ENCODE results near the gene SF3B4.
A peak's percentile ranks its signal among the peaks of the same experiment; 100 is the strongest.
"Not testable (repeated sequence)": the region's sequence is repeated elsewhere in the genome, so short reads cannot be mapped to it uniquely, and the experiment has no call there.

The SF3B4 gene, protein sequence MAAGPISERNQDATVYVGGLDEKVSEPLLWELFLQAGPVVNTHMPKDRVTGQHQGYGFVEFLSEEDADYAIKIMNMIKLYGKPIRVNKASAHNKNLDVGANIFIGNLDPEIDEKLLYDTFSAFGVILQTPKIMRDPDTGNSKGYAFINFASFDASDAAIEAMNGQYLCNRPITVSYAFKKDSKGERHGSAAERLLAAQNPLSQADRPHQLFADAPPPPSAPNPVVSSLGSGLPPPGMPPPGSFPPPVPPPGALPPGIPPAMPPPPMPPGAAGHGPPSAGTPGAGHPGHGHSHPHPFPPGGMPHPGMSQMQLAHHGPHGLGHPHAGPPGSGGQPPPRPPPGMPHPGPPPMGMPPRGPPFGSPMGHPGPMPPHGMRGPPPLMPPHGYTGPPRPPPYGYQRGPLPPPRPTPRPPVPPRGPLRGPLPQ

DNA sequence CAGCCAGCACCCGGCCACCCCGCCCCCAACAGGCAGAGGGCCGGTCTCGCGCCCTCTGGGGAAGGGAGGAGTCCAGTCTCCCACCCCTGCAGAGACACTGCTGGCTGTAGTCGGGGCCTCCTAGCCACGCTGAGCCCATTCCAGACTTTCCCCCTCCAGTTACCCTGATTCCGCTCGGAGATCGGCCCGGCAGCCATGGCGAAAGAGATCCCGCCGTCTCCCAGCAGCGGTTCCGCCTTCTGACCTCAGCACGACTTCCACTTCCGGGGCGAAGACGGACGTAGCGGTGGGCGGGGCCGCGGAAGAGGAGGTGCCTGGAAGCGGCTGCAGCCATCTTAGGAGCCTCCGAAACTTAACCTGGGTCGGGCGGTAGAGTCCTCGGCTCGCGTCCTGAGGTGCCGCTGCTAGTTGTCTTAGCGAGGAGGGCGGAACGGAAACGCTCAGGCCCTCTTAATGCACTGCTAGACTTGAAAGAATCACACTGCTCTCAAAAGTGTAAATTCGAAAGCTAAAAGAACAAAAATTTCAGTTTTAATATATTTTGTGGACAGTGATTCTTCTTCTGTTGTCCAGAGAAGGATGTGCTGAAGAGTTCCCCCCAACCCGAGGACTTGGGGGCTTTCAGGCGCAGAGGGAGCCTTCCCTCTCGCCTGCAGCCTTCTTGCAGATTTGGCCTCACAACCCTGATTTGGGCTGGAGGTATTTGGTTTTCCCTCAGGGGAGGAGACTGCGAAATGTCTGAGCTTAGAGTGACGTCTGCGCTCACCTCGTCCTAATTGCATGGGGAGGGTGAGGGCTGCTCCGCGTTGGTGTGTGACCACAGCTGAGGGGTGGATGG is at the start of gene SF3B4:
SF3B4 (minus strand) TSS at position 241 of the 838 bp plus-strand sequence; CDS start at position 197, 44 bp downstream.
- DNase-seq (ENCODE audit: low spot score): peak; percentile 96

DNA sequence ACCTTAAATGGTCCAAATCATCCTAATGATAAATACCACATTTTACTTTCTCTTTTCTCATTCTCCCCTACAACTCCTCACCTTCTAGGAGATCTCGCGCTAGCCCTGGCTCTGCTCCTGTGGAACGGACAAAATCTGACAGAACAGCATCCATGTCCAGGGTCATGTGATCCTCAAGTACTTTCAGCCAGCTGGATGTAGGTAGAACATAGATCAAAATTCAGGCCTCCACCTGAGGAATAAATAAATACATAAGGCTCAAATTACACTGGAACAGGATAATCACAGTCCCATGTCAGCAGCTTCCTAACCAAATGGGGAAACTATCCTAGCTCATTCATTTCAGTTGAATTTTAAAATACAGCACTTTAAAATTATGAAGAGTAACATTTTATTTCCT is 49.7 kb upstream of the SF3B4 start:
- DNase-seq (ENCODE audit: low spot score): no peak

DNA sequence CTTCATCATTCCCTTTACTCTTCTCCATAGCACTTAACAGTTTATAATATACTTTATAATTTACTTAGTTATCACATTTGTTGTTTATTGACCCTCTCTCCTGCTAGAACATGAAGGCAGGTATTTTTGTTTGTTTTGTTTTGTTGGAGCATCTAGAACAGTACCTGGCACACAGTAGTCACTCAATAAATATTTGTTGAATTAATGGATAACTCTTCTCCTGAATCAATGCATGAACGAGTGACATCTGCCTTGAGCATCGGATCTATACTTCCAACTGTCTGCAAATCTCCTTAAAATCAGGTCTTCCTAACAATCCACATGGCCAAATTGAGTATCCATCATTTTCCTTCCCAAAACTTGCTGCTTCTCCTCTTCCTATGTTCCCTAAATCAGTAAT is 44.9 kb upstream of the SF3B4 start:
- no peak for DNase-seq (ENCODE audit: low spot score)

DNA sequence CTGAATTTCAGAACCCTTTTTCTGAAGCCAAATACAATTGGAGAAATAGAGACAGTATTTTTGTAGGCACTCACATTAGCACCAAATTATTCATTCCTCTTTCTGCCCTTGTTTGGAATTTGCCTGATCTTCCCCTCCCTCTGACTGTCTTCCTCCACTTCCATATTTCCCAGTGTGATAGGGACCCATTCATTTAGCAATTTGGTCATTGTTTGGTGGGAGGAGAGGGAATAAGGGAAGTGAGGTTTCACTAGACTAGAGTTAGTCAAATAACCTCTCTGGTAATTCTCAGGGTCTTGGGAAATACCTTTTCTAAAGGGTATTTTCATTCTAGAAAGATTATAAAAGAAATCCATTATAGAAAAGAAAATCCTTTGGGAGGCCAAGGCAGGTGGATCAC is 40.0 kb upstream of the SF3B4 start:
- DNase-seq (ENCODE audit: low spot score): no peak

DNA sequence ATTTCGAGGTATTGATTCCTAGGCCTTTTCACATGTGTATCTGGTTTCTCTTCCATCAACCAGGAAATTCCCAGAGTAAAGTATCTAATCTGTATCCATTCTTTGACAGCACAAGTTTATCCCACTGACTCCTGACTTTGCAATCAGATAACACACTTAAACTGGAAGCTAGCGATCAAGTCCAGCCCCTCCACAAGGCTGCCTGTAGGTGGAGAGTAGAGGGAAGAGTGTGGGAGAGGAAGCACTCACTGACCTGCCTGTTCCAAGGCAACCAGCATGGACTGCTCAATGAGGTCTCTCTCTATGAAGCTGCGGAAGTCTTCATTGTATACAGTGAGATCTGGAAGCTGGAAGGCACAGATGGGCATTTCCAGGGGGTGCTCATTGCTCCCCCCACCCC is 39.4 kb upstream of the SF3B4 start:
- DNase-seq (ENCODE audit: low spot score): no peak

DNA sequence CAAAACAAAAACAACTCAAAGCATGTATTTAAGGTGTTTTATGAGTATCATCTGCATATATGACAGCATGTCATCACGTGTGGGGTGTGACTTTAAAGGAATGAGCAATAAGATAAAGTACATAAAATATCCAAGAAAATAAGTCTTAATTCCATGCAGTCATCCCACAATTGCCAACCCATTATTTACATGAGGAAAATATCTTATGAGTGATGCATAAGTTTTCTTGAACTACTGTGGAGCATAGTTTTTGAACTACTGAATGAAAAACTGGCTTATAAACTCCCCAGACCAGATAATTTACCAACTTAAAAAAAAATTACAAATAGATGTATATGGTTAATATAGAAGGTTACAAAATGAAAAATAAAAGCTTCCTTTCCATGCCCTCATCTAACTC is 38.8 kb upstream of the SF3B4 start:
- no peak for DNase-seq (ENCODE audit: low spot score)

DNA sequence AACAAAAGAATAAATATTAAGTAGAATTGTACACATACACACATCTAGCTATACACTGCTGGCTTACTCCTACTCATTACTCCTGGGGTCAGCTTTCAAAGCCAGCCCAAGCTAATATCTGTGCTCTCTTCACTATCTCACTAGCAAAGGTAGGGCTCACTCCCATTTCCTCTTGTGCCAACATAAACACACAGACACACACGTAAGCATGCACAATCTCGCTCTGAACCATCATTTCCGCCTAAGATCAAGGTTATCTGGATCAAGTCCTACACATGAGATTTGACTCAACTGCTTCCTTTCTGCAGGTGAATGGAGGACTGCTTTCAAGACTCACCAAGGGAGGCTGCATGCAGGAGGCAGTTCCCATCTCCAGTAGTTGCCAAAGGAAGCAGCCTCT is 37.8 kb upstream of the SF3B4 start:
- DNase-seq (ENCODE audit: low spot score): no peak

DNA sequence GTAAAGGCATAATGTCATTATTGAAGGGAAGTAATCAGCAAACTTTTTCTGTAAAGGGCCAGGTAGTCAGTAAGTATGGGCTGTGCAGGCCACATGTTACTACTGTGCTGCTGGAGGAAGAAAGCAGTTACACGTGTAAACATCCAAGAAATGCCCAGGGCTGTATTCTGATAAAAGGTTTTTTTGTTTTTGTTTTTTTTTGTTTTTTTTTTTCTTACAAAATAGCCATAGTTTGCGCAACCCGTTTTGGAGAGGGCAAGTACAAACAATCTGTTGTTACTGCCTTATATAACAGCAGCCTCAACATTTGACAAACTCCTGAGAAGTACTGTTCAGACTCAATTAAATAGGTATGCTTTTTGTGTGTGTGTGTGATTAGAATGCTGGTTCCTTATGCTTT is 35.8 kb upstream of the SF3B4 start:
- DNase-seq (ENCODE audit: low spot score): no peak

DNA sequence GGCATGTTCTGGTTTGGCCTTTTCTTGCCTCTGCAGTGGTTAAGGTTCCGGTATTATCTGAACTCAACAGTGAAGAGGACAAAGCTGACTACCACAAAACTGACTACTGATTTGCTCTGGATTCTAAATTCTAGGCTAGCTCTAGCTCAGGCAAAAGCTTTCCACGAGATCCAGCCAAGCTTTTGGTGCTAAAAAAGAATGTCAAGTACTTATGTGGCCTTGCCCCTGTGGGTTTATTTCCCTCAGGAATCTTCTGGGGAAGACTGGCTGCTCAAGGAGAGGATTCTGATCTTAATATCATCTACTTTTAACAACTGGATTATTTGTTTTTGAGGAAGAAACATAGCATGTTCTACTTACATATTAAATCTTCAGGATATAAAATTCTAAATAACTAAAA is 35.1 kb upstream of the SF3B4 start:
- no peak for DNase-seq (ENCODE audit: low spot score)

DNA sequence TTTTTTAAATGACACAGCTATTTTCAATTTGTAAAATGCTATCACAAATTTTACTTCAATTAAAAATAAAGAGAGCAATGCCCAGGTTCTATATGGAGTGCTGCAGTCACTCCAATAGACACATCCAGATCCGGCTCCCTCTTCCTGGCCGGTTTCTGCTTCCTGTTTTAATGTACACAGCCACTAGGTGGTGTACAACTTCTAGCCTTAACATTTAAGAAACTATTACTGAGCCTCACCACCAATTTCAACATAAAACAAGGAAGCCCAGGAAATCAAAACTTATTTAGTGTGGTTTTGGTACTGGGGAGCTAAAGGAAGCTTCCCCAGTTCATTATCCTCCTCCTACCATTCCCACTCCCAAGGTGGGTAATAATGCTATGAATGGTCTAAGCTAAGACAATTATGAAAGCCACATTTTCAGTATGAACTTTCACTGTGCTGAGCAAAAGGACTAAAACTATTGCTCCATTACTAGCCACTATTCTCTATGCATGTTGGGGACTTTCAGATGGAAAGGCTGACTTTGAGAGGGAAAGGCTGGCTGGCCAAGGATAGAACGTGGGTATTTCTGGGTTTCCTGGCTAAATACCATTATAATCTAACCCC is 34.5 kb upstream of the SF3B4 start:
- peak; percentile 76 for DNase-seq (ENCODE audit: low spot score)

DNA sequence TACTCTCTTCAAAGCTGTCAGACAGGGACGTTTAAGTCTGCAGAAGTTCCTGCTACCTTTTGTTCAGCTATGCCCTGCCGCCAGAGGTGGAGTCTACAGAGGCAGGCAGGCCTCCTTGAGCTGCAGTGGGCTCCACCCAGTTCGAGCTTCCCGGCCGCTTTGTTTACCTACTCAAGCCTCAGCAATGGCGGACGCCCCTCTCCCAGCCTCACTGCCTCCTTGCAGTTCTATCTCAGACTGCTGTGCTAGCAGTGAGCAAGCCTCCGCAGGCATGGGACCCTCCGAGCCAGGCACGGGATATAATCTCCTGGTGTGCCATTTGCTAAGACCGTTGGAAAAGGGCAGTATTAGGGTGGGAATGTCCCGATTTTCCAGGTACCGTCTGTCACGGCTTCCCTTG is 29.9 kb upstream of the SF3B4 start:
- not testable (repeated sequence) for DNase-seq (ENCODE audit: low spot score)

DNA sequence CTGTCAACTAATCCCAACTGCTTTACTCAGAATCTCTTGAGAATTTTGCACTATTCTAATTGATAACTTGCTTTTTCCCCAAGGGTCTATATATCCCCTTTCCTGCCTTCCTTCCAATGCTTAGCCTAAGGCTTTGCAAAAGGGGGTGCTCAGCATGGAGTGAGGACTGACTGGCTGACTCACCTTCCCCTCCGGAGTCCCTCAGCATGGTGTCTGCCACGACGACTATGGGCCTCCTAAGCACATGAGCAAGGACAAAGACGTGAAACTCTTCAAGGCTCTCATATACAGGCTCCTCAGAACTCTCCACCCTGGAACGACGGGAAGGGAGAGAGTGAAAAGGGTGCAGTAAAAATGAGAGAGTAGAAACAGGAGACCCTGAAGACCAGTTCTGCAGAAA is 22.3 kb upstream of the SF3B4 start:
- DNase-seq (ENCODE audit: low spot score): no peak

DNA sequence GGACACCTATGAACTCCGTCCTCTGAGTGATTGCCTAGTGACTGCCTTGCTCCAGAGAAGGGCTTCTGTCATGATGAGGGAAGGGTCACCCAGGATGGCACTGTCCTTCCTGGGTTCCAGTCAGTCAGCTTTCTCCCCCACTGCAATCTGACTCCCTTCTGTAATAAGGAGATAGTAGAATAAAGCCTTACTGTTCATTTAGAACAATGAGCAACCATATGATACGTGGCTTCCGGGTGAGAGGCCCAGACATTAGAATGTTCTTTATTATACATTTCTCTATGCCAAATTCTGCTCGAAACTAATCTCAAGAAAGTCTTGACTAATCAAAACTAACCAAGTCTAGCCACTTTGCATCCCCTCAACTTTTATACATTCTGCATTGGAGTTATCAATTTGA is 17.6 kb upstream of the SF3B4 start:
- no peak for DNase-seq (ENCODE audit: low spot score)

DNA sequence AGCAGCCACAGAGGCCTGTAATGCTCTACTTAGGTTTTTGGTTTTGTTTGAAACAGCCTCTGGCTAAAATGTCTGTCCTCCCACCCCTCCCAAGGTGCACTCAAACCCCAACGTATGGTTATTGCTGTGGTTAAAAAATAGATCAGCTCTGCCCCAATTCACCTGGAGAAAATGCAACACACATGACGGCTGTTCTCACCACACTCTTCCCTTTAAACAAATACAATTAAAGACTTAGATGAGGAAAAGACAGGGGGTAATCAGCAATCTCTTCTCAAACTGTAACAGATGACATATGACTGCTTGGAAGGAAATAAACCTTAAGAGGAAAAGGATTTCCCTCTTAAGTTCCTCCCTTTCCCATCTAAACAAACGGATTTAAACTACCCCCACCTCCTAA is 15.3 kb upstream of the SF3B4 start:
- DNase-seq (ENCODE audit: low spot score): no peak

DNA sequence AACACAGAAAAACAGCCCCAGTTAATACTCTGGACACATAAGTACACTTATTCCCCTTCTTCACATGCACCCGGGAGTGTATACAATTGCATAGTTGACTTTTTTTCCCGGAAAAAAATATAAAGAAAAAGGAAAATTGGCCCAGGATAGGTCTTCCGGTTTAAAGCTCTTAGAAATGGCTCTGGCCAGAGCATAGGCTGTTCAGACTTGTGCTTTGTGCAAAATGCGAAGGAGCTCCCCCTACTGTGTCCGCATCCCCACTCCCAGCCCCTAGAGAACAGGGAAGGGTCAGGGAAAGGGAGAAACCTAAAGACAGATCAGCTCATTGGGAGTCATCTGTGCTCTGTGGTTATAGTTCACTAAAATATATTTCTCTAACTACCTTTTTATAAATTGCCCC is 14.6 kb upstream of the SF3B4 start:
- no peak for DNase-seq (ENCODE audit: low spot score)

DNA sequence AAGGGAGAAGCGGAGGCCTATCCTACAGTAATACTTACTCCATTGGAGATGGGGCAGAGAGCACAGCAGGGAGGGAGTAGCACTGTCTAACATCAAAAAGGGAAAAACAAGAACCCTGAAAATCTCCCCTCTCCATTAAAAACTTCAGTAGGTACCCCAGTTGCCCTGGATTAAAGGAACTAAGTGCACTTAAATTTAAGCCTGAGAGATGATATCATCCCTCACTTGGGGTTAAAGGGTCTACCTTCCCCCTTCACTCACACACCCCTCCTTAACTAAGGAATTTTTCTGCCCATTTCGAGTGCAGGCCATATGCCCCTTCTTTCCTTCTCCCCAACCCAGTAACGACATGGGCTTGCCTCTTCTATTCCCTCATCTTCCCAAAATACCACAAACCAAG is 12.8 kb upstream of the SF3B4 start:
- no peak for DNase-seq (ENCODE audit: low spot score)

DNA sequence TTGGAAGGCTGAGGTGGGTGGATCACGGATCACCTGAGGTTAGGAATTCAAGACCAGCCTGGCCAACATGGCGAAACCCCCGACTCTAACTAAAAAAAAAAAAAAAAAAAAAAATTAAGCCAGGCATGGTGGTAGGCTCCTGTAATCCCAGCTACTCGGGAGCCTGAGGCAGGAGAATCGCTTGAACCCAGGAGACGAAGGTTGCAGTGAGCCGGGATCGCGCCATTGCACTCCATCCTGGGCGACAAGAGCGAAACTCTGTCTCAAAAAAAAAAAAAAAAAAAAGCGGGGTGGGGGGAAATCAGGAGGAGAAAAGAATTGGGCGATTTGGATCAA is 11.0 kb upstream of the SF3B4 start:
- DNase-seq (ENCODE audit: low spot score): not testable (repeated sequence)

DNA sequence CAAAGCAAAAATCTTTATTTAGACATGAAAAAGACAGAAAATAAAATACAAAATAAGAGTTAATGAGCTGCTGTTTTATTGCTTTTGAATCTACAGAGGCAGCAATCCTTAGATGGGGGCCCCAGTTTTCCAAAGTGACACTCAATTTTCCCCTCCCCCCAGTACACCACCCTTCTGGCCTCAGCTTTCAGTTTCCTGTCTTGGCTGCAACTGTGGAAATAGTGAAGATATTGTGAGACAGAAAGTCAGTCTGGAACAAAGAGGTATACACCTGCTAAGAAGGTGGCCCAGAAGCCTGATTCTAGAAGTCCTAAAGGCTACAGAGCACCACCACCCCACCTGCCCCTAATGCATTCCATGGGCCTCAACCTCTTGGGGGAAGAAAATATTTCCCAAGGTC is 10.2 kb upstream of the SF3B4 start:
- no peak for DNase-seq (ENCODE audit: low spot score)

DNA sequence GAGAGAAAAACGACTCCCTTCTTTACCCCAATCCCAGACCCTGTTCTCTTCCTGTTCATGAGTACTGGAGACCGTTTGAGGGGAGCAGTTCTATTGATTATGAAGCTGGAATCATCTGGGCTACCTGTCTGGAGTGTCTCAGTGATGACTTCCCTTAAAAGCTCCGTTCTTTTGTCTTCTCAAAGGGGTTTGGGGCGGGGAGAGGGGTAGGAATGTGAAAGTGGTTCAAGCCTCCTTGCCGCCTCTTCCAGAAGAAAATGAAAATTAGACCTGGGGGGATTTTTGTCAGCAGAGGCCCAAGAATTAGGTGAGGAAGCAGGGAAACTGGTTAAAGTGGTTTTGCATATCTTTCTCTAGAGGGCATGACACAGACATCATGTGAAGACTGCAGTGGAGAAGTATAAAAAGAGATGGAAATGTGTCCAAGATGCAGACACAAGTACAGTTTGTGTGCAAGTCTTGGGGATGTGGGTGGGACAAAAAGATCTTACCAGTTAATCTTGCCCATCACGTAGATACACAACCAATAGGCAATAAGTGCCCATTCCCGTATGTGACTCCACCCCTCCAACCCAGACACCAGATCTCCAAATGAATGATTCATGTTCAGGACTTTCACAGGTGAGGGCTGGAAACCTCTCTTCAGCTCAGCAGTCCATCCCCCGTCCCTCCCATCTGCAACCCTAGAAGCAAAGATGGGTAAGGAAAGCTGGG is 9.5 kb upstream of the SF3B4 start:
- DNase-seq (ENCODE audit: low spot score): peak; percentile 30

DNA sequence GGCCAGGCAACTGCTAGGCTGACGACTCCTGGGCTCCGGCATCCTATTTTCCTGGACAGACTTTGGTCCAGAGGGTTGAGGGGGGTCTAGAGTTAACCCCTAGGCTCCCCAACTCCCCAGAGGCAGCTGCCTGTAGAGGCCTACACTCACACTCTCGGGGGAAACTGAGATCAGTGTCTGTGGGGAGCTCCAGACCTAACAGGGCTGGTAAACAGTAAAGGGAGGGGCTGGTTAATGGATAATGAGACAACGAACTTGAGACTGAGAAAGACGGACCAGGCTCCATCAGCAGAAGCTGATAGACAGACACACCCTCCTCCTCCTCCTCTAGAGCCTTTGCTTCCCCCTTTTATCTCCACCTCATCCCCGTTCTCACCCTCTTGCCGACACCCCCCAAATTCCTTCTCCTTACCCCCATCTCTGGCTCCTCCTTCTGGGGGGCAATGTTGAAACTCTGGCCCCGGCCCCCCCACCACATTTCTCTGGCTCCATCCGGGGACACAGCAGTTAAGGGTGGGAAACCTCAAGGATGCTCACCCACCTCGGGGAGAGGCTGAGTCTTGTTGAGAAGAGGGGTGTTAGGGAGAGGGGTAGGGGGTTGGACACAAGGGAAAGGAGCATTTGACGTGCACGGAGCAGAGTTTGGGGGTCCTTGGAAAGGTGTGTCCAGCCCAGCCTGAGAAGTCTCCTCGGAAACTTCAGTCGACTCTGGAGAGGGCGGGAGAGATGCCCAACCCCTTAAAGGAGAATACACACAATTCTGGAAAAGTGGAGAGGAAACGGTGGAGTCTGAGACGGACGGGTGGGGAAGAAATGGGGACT is 8.8 kb upstream of the SF3B4 start, which contains the start of gene MTMR11:
MTMR11 (minus strand) TSS at position 710 of the 822 bp plus-strand sequence; CDS start at position 478, 232 bp downstream.
- DNase-seq (ENCODE audit: low spot score): peak; percentile 69

DNA sequence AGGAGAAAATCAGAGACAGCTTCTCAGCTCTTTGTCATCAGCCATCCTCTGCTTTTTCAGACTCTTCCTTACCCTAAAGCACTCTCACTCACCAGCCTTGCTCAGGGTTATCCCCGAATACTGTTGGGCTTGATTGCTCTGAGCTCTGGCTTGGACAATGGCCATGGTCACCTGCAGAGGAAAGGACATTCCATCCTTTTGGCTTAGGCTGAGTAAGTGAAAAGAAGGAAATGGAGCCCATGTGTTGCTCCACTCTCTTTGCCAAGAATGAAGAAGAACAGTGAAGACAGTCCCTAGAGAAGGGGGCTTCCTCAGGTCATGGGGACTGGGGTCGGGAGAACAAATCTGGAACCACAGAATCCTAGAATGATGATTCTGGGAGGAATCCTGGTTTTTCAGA is 6.8 kb upstream of the SF3B4 start:
- no peak for DNase-seq (ENCODE audit: low spot score)
